NCI-H748 (cell line): ENCODE data around the gene RNF130.
A peak's percentile ranks its signal among the peaks of the same experiment; 100 is the strongest.
"Not testable (repeated sequence)": the region's sequence is repeated elsewhere in the genome, so short reads cannot be mapped to it uniquely, and the experiment has no call there.

Experiments
- DNase-seq: peaks from one replicate; lab custom pipeline; 2025; ENCODE audit not compliant: unreplicated experiment; lab: John Stamatoyannopoulos, UW

The RNF130 gene

GRCh38 chr5:179978792-179979191 is 92.8 kb downstream of the RNF130 start:
- no peak for DNase-seq

GRCh38 chr5:179975713-179976134 is 95.8 kb downstream of the RNF130 start:
- DNase-seq = no peak

- peak; percentile 67 for DNase-seq
Measured at GRCh38 chr5:179974946-179975712, 96.4 kb downstream of the RNF130 start.

GRCh38 chr5:179974246-179974945 is 97.2 kb downstream of the RNF130 start:
- DNase-seq = no peak

GRCh38 chr5:179973391-179973790 is 98.2 kb downstream of the RNF130 start:
- DNase-seq = no peak

- DNase-seq = no peak
Measured at GRCh38 chr5:179969110-179969509, 102.4 kb downstream of the RNF130 start.

GRCh38 chr5:179967489-179967888 is 104.1 kb downstream of the RNF130 start:
- no peak for DNase-seq

GRCh38 chr5:179964015-179964414 is 107.5 kb downstream of the RNF130 start:
- no peak for DNase-seq

GRCh38 chr5:179963375-179963774 is 108.2 kb downstream of the RNF130 start:
- DNase-seq = no peak

GRCh38 chr5:179960204-179960831 is 111.2 kb downstream of the RNF130 start:
- no peak for DNase-seq

- no peak for DNase-seq
Measured at GRCh38 chr5:179959641-179960040, 111.9 kb downstream of the RNF130 start.

- not testable (repeated sequence) for DNase-seq
Measured at GRCh38 chr5:179959118-179959517, 112.4 kb downstream of the RNF130 start.

- no peak for DNase-seq
Measured at GRCh38 chr5:179955630-179956029, 115.9 kb downstream of the RNF130 start.

GRCh38 chr5:179955062-179955461 is 116.5 kb downstream of the RNF130 start:
- DNase-seq = no peak

GRCh38 chr5:179954434-179954833 is 117.1 kb downstream of the RNF130 start:
- no peak for DNase-seq

GRCh38 chr5:179953987-179954386 is 117.6 kb downstream of the RNF130 start:
- DNase-seq = no peak

GRCh38 chr5:179936976-179937681 is 134.4 kb downstream of the RNF130 start:
- no peak for DNase-seq

GRCh38 chr5:179930788-179931473 is 140.6 kb downstream of the RNF130 start:
- peak; percentile 29 for DNase-seq

- DNase-seq = no peak
Measured at GRCh38 chr5:179927824-179928223, 143.7 kb downstream of the RNF130 start.

GRCh38 chr5:179926657-179927056 is 144.9 kb downstream of the RNF130 start:
- DNase-seq = no peak

- no peak for DNase-seq
Measured at GRCh38 chr5:179923436-179923835, 148.1 kb downstream of the RNF130 start.
